GM11168 (cell line): ENCODE data around the gene ESR2.
"Not testable (repeated sequence)": the region's sequence is repeated elsewhere in the genome, so short reads cannot be mapped to it uniquely, and the experiment has no call there.

Experiments used
- in situ Hi-C: fragments of 300-500 bp; cut with MboI; formaldehyde crosslinking; loops from one replicate; pipeline ENCODE4 v1.12.0; 2022; ENCODE audit warnings: low sequenced_read_pairs; ENCODE audit not compliant: unreplicated experiment

ESR2 gene

GRCh38 chr14:64229489-64229888, 64.7 kb downstream of the ESR2 start:
- in situ Hi-C loops = no loop called here

GRCh38 chr14:64227856-64228255, 66.3 kb downstream of the ESR2 start:
- in situ Hi-C loops = no loop called here

- in situ Hi-C loops = no loop called here
Observed at GRCh38 chr14:64225151-64225757, 68.9 kb downstream of the ESR2 start.

GRCh38 chr14:64221391-64222003, 72.7 kb downstream of the ESR2 start:
- in situ Hi-C loops = no loop called here

- in situ Hi-C loops = no loop called here
Observed at GRCh38 chr14:64220466-64220865, 73.7 kb downstream of the ESR2 start.

GRCh38 chr14:64220056-64220455, 74.1 kb downstream of the ESR2 start:
- in situ Hi-C loops = no loop called here

GRCh38 chr14:64218344-64219240, 75.6 kb downstream of the ESR2 start:
- in situ Hi-C loops = no loop called here

- in situ Hi-C loops = no loop called here
Observed at GRCh38 chr14:64217834-64218233, 76.3 kb downstream of the ESR2 start.

GRCh38 chr14:64217308-64217707, 76.9 kb downstream of the ESR2 start:
- in situ Hi-C loops = no loop called here

- in situ Hi-C loops = no loop called here
Observed at GRCh38 chr14:64215978-64216377, 78.2 kb downstream of the ESR2 start.

- in situ Hi-C loops = no loop called here
Observed at GRCh38 chr14:64215274-64215673, 78.9 kb downstream of the ESR2 start.

- in situ Hi-C loops = no loop called here
Observed at GRCh38 chr14:64213853-64214570, 80.2 kb downstream of the ESR2 start.

GRCh38 chr14:64213086-64213485, 81.1 kb downstream of the ESR2 start:
- in situ Hi-C loops = no loop called here

GRCh38 chr14:64212666-64213065, 81.5 kb downstream of the ESR2 start:
- in situ Hi-C loops = no loop called here

- in situ Hi-C loops = not testable (repeated sequence)
Observed at GRCh38 chr14:64210912-64211311, 83.3 kb downstream of the ESR2 start.

GRCh38 chr14:64210216-64210615, 84.0 kb downstream of the ESR2 start:
- in situ Hi-C loops = no loop called here

GRCh38 chr14:64209444-64210131, 84.6 kb downstream of the ESR2 start:
- in situ Hi-C loops = no loop called here

- in situ Hi-C loops = no loop called here
Observed at GRCh38 chr14:64208981-64209380, 85.2 kb downstream of the ESR2 start.

GRCh38 chr14:64208261-64208660, 85.9 kb downstream of the ESR2 start:
- in situ Hi-C loops = no loop called here

- in situ Hi-C loops = no loop called here
Observed at GRCh38 chr14:64203366-64204006, 90.7 kb downstream of the ESR2 start.
